Measurements from ENCODE around the gene TRIM26.
"Not testable (repeated sequence)": the region's sequence is repeated elsewhere in the genome, so short reads cannot be mapped to it uniquely, and the experiment has no call there.

TRIM26 gene

GRCh38 chr6:30169658-30170614 lies 43.3 kb downstream of the TRIM26 start:
- DNase-seq: no peak

- DNase-seq: no peak
Measured at GRCh38 chr6:30168741-30169140, 44.5 kb downstream of the TRIM26 start.

GRCh38 chr6:30167101-30167500 lies 46.1 kb downstream of the TRIM26 start:
- no peak for DNase-seq

- not testable (repeated sequence) for DNase-seq
Measured at GRCh38 chr6:30165238-30165637, 48.0 kb downstream of the TRIM26 start.

GRCh38 chr6:30164714-30165113 lies 48.5 kb downstream of the TRIM26 start:
- no peak for DNase-seq

GRCh38 chr6:30163918-30164654 lies 49.1 kb downstream of the TRIM26 start:
- DNase-seq: no peak

GRCh38 chr6:30163090-30163917 lies 49.9 kb downstream of the TRIM26 start, which contains the start of gene TRIM15:
Gene TRIM15 (plus strand): TSS chr6:30163546. CDS start chr6:30163685, 139 bp downstream.
- peak in 2 of 4 experiments; percentile 14 to 28 for DNase-seq

- no peak for DNase-seq
Measured at GRCh38 chr6:30162265-30163089, 50.7 kb downstream of the TRIM26 start.

GRCh38 chr6:30160785-30161531 lies 52.2 kb downstream of the TRIM26 start, which contains the start of gene TRIM10:
Gene TRIM10 (minus strand): TSS chr6:30161211. CDS start chr6:30160858, 353 bp downstream.
- DNase-seq: no peak

- DNase-seq: no peak
Measured at GRCh38 chr6:30160008-30160784, 53.0 kb downstream of the TRIM26 start.

- no peak for DNase-seq
Measured at GRCh38 chr6:30158475-30159040, 54.6 kb downstream of the TRIM26 start.

GRCh38 chr6:30157999-30158398 lies 55.2 kb downstream of the TRIM26 start:
- DNase-seq: no peak

- DNase-seq: no peak
Measured at GRCh38 chr6:30157581-30157980, 55.6 kb downstream of the TRIM26 start.

- no peak for DNase-seq
Measured at GRCh38 chr6:30156774-30157173, 56.4 kb downstream of the TRIM26 start.

- DNase-seq: no peak
Measured at GRCh38 chr6:30156262-30156599, 57.0 kb downstream of the TRIM26 start.

GRCh38 chr6:30155520-30156261 lies 57.5 kb downstream of the TRIM26 start:
- DNase-seq: no peak

GRCh38 chr6:30154709-30155519 lies 58.3 kb downstream of the TRIM26 start:
- DNase-seq: no peak

GRCh38 chr6:30154061-30154460 lies 59.1 kb downstream of the TRIM26 start:
- no peak for DNase-seq
